NCI-H2107 treated with DMSO at 0.1 percent for 48 hours (cell line): ENCODE results near the gene SLC26A9.
A peak's percentile ranks its signal among the peaks of the same experiment; 100 is the strongest.

Experiments
- DNase-seq: peaks from one replicate; lab custom pipeline; 2025; ENCODE audit not compliant: unreplicated experiment; lab: John Stamatoyannopoulos, UW

Gene SLC26A9

GRCh38 chr1:205949753-205950152, 6.5 kb upstream of the SLC26A9 start:
- no peak for DNase-seq

- no peak for DNase-seq
Observed at GRCh38 chr1:205948886-205949285, 5.6 kb upstream of the SLC26A9 start.

- no peak for DNase-seq
Observed at GRCh38 chr1:205948039-205948438, 4.8 kb upstream of the SLC26A9 start.

DNA sequence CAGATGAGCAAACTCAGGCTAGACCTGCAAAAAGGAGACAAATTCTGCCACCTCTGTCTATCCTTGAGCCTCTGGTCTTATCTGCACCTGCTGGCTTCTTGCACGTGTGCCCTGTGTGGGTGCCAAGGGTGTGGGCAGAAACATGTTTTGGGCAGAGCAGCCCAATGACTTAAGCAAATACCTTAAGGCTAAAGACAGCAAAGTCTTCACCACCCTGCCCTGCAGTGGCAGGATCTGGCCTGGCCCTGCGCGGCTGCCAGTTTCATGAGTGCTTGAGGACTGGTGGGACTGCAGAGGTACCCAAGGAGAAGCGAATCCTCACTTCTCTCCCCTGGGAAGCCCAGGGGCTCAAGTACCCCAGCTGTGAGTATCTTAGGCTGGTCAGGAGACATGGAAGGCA, 3.8 kb upstream of the SLC26A9 start:
- no peak for DNase-seq

- no peak for DNase-seq
Observed at GRCh38 chr1:205945069-205945468, 1.8 kb upstream of the SLC26A9 start.

DNA sequence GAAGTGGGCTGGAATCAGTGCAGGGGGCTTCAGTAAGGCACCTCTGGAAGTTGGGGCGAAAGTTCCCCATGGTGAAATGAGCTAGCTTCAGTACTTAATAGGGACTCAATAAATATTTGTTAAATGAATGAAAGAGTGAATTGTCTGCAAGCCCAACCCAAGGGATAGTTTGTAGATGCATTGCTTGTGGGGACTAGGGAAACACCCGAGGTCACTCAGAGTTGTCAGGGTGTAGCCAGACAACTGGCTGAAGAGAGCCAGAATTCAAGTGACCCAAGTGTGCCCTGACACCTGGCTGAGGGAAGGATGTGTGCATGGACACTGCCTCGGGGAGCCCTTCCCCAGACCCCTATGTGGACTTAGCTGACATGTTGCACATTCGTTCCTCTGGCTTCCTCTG, 1.3 kb upstream of the SLC26A9 start:
- DNase-seq, result no peak

DNA sequence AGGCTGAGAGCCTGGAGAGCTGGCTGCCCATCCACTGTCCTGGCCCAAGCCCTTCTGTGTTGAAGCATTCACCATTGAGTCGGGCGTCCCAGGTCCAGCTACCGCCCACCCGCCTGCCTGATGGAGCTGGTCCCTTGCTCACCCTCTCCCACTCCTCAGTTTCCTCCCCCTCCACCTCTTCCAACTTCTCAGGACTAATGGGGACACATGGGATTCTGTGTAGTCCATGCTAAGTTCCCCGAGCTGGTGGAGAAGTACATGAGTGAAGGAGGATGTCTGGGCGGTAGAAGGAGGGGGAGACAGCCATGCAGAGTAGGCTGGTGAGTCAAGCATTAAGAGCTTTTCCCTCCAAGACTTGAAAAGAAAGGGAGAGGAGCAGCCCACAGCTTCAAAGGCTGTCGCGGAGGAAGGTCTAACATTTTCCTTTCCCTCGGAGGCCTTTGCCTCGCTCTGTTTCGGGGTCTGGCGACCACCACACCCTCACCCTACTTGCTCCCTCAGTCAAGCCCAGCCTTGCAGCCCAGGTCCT, 561 bp downstream of the SLC26A9 start:
- DNase-seq, result no peak

GRCh38 chr1:205940710-205941109, 2.5 kb downstream of the SLC26A9 start:
- no peak for DNase-seq

GRCh38 chr1:205939690-205940330, 3.4 kb downstream of the SLC26A9 start:
- peak; percentile 99 for DNase-seq

DNA sequence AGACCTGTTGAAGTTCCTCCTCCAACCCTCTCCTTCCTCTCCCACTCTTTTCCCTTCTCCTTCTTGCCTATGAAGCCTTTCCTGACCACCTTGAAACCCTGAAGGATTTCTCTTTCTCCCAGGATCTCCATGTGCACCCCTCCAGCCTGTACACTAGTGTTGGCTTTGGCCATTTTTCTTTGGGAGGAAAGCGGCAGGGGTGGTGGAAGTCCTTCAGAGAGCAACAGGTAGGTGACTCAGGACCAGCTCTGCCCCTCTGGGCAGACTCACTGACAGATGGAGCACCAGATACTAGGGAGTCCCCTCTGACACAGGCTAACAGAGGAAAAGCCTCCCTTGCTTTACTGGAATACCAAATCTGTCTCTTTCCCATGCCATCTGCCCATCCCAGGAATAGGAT, 4.6 kb downstream of the SLC26A9 start:
- no peak for DNase-seq

- DNase-seq, result no peak
Observed at GRCh38 chr1:205936846-205937586, 6.2 kb downstream of the SLC26A9 start.

DNA sequence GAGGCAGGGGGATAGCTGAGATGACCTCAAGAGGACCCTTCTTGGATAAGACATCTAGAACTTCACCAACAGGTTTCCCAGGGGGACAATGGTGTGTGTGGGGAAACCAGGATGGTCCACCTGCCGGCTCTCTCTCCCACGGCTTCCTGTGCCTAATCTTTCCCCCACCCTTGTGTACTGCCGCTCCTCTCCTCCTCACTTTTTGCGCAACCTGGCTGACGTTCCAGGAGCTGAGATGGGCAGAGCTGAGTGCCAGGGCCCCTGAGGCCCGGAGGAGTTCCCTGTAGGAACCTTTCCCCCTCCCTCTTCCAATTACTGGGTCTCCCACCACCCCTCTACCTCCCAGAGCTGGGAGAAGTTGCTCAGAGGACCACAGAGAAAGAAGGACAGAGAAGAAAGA, 6.9 kb downstream of the SLC26A9 start:
- no peak for DNase-seq

DNA sequence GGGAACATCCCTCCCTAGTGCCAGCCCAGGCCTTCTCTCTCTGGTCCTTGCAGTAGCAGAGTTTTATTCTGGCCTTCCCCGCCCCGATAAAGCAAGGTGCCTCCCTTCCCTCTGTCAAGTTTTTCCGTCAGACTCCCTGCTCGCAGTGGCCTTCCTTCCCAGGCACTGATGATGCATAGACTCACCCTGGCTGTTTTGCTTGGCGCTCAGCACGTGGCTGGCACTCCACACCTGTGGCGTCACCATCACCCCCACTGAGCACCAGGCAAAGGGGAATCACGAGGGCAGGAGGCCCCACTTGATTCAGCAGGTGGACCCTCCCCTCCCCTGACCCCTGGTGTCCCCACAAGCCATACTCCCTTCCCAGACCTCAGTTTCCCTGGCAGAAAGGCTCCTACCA, 7.4 kb downstream of the SLC26A9 start:
- no peak for DNase-seq

DNA sequence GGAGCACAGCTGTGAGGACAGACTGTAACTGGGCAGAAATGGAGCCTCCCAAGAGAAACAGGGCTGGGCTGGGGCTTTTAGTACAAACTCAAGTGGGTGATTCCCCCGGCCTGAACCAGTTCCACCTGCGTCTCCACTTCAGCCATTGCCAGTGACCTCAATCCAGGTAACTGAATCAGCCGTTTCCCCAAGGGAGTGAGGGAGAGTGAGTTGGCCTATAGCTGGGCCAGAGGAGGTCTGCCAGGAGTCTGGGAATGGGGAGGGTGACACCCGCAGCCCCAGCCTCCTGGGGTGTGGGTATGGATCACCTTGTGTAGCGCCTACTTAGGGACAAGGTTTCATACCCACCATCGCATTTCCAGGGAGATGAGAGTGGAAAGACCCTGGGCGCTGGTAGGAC, 8.5 kb downstream of the SLC26A9 start:
- peak; percentile 96 for DNase-seq

DNA sequence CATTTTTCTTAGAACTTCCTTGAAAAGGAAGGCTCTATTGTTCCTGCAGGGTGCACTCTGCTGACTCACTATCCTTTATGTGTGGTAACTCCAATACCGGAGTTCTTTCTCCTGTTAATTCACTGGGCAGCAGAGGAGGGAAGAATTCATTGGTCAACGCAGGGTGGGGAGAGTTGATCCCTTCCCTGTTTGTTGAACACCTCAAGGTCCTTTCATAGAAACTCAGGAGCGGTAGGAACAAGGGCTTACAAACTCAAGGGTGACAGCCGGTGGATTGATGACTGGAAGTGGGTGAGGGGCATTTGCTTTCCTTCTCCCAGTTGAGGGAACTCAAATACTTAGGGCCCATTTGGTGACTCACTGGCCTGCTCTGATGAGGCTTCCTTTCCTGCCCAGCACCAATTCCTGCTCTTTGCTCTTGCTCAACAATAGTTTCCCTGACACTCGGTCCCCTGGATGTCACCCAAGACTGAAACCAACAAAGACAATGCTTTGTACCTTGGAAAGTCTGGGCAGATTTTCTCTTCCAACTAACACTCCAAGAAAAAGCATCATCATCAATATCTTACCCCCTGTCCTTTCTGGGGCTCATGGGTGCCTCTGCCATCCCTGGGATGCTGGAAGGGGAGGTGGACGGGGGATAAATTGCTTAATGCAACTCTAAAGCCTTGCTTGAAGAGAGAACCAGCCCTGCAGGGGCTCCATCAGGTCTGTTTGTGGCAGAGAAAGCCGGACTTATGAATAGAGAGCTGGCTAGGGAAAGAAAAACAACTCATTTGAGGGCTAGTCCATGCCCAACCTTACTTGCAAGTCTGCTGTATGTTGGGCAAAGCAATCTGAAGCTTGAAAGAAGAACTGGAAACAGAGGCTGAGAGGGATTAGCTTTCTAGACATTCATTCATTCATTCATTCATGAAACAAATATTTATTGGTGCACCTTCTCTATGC, 9.3 kb downstream of the SLC26A9 start:
- peak; percentile 87 for DNase-seq

GRCh38 chr1:205932776-205933175, 10.5 kb downstream of the SLC26A9 start:
- DNase-seq, result no peak

GRCh38 chr1:205930799-205931281, 12.4 kb downstream of the SLC26A9 start:
- DNase-seq, result no peak

DNA sequence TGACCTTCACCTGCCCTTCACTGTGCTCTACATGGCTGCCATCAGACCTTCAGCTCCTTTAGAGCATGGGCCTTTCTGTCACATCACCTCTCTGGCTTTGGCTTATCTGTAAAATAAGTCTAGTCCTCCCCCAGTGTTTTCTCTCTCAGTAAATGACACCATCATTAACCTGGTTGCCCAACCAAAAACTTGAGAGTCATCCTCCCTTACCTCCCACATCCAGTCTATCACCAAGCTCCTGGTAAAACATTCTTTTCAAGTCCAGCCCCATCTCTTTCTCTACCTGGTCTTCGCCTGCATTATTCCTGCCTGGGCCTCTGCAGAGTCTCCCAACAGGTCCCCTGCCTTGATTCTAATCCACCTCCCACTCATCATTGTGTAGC, 13.1 kb downstream of the SLC26A9 start:
- DNase-seq, result no peak

- DNase-seq, result no peak
Observed at GRCh38 chr1:205929496-205930194, 13.6 kb downstream of the SLC26A9 start.

DNA sequence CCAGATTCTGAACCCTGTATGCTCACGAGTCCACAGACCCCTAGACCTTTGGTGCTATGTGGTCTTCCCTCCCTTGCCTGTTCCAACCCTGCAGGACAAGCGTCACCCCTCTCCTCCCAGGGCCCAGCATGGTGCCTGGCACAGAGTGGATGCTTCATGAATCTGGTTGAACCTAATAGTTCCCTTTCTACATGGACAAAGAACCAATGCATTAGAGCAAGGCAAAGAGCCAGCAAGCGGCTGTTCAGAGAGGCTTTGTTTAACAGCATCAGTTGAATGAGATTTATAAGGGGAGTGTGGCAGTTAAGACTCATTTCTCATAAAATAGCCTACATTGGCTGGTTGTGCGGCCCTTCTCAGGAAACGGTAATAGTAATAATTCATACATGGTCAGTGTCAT, 14.9 kb downstream of the SLC26A9 start:
- no peak for DNase-seq

- no peak for DNase-seq
Observed at GRCh38 chr1:205927676-205928075, 15.6 kb downstream of the SLC26A9 start.
